ENCODE data around the gene FAM219A.
"Not testable (repeated sequence)": the region's sequence is repeated elsewhere in the genome, so short reads cannot be mapped to it uniquely, and the experiment has no call there.

DNA sequence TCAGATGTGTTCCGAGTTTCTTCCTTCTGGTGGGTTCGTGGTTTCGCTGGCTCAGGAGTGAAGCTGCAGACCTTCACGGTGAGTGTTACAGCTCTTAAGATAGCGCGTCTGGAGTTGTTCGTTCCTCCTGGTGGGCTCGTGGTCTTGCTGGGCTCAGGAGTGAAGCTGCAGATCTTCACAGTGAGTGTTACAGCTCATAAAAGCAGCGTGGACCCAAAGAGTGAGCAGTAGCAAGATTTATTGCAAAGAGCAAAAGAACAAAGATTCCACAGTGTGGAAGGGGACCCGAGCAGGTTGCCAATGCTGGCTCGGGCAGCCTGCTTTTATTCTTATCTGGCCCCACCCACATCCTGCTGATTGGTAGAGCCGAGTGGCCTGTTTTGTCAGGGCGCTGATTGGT is 23.2 kb upstream of the FAM219A start:
- TF ChIP-seq, protein P1, sequence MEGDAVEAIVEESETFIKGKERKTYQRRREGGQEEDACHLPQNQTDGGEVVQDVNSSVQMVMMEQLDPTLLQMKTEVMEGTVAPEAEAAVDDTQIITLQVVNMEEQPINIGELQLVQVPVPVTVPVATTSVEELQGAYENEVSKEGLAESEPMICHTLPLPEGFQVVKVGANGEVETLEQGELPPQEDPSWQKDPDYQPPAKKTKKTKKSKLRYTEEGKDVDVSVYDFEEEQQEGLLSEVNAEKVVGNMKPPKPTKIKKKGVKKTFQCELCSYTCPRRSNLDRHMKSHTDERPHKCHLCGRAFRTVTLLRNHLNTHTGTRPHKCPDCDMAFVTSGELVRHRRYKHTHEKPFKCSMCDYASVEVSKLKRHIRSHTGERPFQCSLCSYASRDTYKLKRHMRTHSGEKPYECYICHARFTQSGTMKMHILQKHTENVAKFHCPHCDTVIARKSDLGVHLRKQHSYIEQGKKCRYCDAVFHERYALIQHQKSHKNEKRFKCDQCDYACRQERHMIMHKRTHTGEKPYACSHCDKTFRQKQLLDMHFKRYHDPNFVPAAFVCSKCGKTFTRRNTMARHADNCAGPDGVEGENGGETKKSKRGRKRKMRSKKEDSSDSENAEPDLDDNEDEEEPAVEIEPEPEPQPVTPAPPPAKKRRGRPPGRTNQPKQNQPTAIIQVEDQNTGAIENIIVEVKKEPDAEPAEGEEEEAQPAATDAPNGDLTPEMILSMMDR (conservative IDR thresholded peaks at IDR 0.05; ENCODE audit: low read length): not testable (repeated sequence)
- not testable (repeated sequence) for TF ChIP-seq EZH2phosphoT487 (IDR thresholded peaks at IDR 0.05; ENCODE audit: borderline replicate concordance, low read depth, low read length)
